Measurements from ENCODE around the gene TMEM245.

TMEM245 gene

GRCh38 chr9:109013679-109014607 lies 105.8 kb downstream of the TMEM245 start:
- TF ChIP-seq CTCF (IDR thresholded peaks at IDR 0.05; ENCODE audit: low read depth, low read length): no peak
- Histone ChIP-seq H3K36me3 (peaks cover 5% of the 10 kb centered on the region), H3K4me1 (peaks cover 3% of the 10 kb centered on the region), H3K4me3 (ENCODE audit: low read depth, low read length) (peak overlapping the region; percentile 57), H3K27me3 (no peaks in the 10 kb centered on the region), H3K9me3 (no peaks in the 10 kb centered on the region)
- DNase-seq: no peak

- Histone ChIP-seq H3K9me3 (no peaks in the 10 kb centered on the region), H3K36me3 (peaks cover 5% of the 10 kb centered on the region), H3K27me3 (no peaks in the 10 kb centered on the region), H3K4me1 (peaks cover 3% of the 10 kb centered on the region), H3K4me3 (ENCODE audit: low read depth, low read length) (peak within 1 kb of the TSS; percentile 87)
- peak; percentile 99 for DNase-seq
- TF ChIP-seq CTCF (IDR thresholded peaks at IDR 0.05; ENCODE audit: low read depth, low read length): no peak
Observed at GRCh38 chr9:109012876-109013678, 106.7 kb downstream of the TMEM245 start, which contains the start of gene CTNNAL1. Gene CTNNAL1 (minus strand): TSS chr9:109013499. CDS start chr9:109013442, 57 bp downstream.

DNA sequence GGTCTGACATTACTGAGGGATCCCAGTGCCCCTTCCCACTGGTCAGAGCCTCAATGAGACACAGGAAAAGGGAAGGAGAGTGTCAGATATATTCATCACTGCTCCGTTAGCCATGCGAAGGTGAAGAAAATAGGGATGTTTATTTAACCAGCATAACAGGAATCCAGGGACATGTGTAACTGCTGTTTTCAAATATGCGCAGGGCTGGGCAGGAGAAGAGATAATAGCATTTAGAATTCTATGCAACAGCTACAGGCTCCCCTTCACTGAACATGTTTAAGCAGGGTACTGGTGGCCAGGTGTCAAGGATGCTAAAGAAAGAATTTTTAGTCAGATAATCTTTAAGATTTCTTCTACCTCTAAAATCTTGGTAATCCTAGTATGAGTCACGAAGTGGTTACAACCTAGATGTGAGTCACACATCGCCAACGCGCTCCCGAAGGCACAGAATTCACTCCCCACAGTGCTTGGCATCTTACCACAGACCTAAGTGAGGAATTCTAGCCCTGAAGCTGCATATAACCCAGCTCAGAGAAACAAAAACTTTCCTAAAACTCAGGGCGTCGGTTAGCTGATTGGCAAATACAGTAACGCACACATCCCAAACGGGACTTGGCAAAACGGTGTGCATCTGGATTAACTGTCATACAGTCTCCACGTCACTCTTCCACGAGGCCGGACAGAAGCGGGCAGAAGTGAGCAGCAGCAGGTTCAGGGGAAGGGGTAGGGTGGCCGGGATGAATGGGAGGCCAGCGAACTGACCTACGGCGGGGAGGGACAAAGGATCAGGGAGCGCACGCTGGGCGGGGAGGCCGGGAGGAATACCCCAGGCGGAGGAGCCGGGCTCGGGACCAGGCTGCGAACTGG lies 107.5 kb downstream of the TMEM245 start:
- peak; percentile 54 for DNase-seq
- TF ChIP-seq CTCF (IDR thresholded peaks at IDR 0.05; ENCODE audit: low read depth, low read length): no peak
- no peaks in the 10 kb centered on the region for H3K9me3 ChIP-seq
- peak overlapping the region; percentile 87 for H3K4me3 ChIP-seq (ENCODE audit: low read depth, low read length)
- peaks cover 5% of the 10 kb centered on the region for H3K36me3 ChIP-seq
- no peaks in the 10 kb centered on the region for H3K27me3 ChIP-seq
- H3K4me1 ChIP-seq: peaks cover 3% of the 10 kb centered on the region

GRCh38 chr9:109011231-109011671 lies 108.5 kb downstream of the TMEM245 start:
- H3K36me3 ChIP-seq: peaks cover 5% of the 10 kb centered on the region
- H3K4me3 ChIP-seq (ENCODE audit: low read depth, low read length): peak overlapping the region; percentile 87
- H3K27me3 ChIP-seq: no peaks in the 10 kb centered on the region
- no peak for DNase-seq
- H3K9me3 ChIP-seq: no peaks in the 10 kb centered on the region
- H3K4me1 ChIP-seq: peaks cover 3% of the 10 kb centered on the region
- no peak for TF ChIP-seq CTCF (IDR thresholded peaks at IDR 0.05; ENCODE audit: low read depth, low read length)

DNA sequence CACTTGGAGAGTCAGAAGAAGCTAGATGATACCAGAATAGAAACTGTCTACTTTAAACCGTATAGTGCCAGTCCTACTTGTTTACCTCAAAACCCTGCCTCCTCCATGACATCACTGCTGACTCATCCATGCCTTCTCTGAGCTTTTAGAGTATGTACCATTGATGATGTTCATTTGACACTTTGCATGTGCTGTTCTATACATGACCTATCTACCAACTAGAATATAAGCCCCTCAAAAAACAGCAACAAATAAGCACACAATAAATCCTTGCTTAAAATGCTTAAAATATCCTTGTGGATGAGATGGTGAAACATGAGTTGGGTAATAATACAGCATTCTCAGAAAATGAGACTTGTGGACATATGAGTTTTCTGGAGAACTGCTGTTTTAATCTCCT lies 109.0 kb downstream of the TMEM245 start:
- no peak for TF ChIP-seq CTCF (IDR thresholded peaks at IDR 0.05; ENCODE audit: low read depth, low read length)
- Histone ChIP-seq H3K9me3 (no peaks in the 10 kb centered on the region), H3K27me3 (no peaks in the 10 kb centered on the region), H3K4me1 (peaks cover 3% of the 10 kb centered on the region), H3K4me3 (ENCODE audit: low read depth, low read length) (no peak overlapping the region), H3K36me3 (peaks cover 5% of the 10 kb centered on the region)
- DNase-seq: no peak

Data from BE2C (cell line).